ENCODE data around the gene STAG2. TPM values are rescaled to one million over a fixed set of nuclear protein-coding genes. Genes with fewer than 3 reads are reported as not detected.

STAG2 gene
- total and polyA plus RNA-seq, 8 donors, result 47.8 to 142 (median 114) TPM

DNA sequence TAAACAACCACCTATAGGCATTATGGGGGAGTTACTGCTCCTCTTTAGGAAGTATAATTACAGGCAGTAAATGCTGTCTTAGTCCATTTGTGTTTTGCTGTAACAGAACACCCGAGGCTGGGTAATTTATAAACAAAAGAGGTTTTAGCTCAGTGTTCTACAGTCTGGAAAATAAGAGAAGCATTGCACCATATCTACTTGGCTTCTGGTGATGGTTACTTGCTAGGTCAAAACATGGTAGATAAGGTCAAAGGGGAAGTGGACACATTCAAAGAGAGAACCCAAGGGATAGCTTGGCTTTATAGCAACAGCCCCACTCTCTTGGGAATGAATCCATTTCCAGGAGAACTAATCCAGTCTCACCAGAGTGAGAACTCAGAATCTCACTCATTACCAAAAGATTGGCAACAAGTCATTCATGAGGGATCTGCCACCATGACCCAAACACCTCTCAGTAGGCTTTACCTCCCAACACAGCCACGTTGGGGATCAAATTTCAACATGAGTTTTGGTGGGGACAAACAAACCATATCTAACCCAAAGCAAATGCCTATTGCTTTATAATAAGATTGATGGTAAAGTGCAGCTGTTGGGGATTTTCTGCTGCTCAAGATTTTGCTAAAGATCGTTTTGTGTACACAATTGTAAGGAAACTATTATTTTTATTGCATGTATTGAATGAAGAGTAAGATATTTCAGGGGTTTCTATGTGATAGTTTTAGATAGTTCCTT lies 32.6 kb downstream of the STAG2 start:
- Histone ChIP-seq H3K9me3 (no peaks in the 10 kb centered on the region), H3K36me3 (no peaks in the 10 kb centered on the region), H3K4me3 (no peak overlapping the region), H3K27me3 (no peaks in the 10 kb centered on the region), H3K4me1 (peaks cover 2 to 31% of the 10 kb centered on the region in 2 donors), H3K27ac (peak overlapping the region in 1 of 2 donors; percentile 37)
- TF ChIP-seq, protein P1, sequence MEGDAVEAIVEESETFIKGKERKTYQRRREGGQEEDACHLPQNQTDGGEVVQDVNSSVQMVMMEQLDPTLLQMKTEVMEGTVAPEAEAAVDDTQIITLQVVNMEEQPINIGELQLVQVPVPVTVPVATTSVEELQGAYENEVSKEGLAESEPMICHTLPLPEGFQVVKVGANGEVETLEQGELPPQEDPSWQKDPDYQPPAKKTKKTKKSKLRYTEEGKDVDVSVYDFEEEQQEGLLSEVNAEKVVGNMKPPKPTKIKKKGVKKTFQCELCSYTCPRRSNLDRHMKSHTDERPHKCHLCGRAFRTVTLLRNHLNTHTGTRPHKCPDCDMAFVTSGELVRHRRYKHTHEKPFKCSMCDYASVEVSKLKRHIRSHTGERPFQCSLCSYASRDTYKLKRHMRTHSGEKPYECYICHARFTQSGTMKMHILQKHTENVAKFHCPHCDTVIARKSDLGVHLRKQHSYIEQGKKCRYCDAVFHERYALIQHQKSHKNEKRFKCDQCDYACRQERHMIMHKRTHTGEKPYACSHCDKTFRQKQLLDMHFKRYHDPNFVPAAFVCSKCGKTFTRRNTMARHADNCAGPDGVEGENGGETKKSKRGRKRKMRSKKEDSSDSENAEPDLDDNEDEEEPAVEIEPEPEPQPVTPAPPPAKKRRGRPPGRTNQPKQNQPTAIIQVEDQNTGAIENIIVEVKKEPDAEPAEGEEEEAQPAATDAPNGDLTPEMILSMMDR (IDR thresholded peaks at IDR 0.05), result no peak
- ATAC-seq, result no peak
- DNase-seq, result no peak
- intact Hi-C loops (cut with DNase I), result no loop called here

DNA sequence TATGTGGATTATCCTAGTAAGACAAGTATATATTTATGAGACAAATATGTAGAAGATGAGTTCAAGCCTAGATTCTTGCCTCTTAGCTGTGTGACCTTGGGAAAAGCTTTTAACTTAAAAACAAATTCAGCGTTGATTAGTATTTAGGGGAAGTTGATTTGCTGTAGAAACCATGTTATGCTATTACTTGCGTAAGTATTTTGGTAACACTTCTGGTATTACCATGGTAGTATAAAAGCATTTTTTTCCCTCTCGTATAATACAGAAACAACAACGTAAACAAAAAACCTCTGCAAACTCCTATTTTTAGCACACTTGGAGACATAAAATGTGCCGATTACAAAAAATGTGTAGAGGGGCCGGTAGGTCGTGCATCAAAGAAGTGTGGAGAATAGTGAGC lies 33.2 kb downstream of the STAG2 start:
- peak overlapping the region in 1 of 2 donors; percentile 37 for H3K27ac ChIP-seq
- intact Hi-C loops (cut with DNase I), result no loop called here

DNA sequence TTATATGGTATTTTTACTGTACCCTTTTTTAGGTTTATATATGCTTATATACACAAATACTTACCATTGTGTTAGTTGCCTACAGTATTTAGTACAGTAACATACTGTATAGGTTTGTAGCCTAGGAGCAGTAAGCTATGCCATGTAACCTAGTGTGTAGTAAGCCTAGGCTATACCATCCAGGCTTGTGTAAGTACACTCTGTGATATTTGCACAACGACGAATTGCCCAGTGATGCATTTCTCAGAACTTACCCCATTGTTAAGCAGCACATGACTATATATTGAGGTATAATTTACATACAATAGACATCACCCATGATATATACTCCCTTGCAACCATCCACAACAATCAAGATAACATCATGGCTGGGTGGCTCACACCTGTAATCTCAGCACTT lies 40.1 kb downstream of the STAG2 start:
- H3K4me3 ChIP-seq, result no peak overlapping the region
- no peak overlapping the region for H3K27ac ChIP-seq
- intact Hi-C loops (cut with DNase I), result no loop called here
- no peaks in the 10 kb centered on the region for H3K9me3 ChIP-seq
- H3K4me1 ChIP-seq, result no peaks in the 10 kb centered on the region
- no peaks in the 10 kb centered on the region for H3K36me3 ChIP-seq
- DNase-seq (no peak), ATAC-seq (no peak)
- TF ChIP-seq, protein P1 (IDR thresholded peaks at IDR 0.05), result no peak
- H3K27me3 ChIP-seq, result no peaks in the 10 kb centered on the region

More for the DNA sequence above, 33.2 kb downstream of the STAG2 start:
- Histone ChIP-seq H3K36me3 (no peaks in the 10 kb centered on the region), H3K4me3 (no peak overlapping the region), H3K27me3 (no peaks in the 10 kb centered on the region), H3K4me1 (peaks cover 2 to 31% of the 10 kb centered on the region in 2 donors), H3K9me3 (no peaks in the 10 kb centered on the region)
- DNase-seq (no peak), ATAC-seq (no peak)
- TF ChIP-seq, protein P1 (IDR thresholded peaks at IDR 0.05), result no peak

DNA sequence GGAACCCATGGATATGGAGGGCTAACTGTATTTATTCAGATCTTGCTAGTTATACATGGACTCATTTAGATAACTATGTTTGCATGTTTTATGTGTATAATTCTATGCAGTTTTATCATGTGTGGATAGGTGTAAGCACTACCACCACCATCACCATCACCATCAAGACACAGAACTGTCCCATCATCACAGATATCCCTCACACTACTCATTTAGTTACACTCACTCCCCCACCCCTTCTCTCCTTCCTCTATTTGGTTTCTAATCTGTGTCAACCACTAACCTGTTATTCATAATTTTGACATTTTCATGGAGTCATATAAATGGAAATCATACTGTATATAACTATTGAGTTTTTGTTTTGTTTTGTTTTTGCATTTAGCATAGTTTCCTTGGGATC lies 43.7 kb downstream of the STAG2 start:
- no peak for ATAC-seq
- no peaks in the 10 kb centered on the region for H3K9me3 ChIP-seq
- intact Hi-C loops (cut with DNase I), result no loop called here
- TF ChIP-seq, protein P1 (IDR thresholded peaks at IDR 0.05), result no peak
- peaks cover 0 to 8% of the 10 kb centered on the region in 2 donors for H3K4me1 ChIP-seq
- H3K36me3 ChIP-seq, result no peaks in the 10 kb centered on the region
- no peak for DNase-seq
- H3K27me3 ChIP-seq, result no peaks in the 10 kb centered on the region
- H3K4me3 ChIP-seq, result no peak overlapping the region
- no peak overlapping the region for H3K27ac ChIP-seq

DNA sequence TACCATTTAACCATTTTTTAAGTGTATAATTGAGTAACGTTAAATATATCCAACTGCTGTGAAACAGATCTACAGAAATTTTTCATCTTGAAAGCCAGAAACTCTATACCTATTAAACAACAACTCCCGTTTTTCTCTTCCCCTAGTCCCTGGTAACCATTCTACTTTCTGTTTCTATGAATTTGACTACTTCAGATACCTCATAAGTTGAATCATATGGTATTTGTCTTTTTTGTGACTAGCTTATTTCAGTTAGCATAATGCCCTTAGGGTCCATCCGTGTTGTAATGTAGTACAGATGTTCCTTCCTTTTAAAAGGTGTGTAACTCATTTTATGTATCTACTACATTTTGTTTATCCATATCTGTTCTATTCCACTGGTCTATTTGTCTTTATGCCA lies 48.7 kb downstream of the STAG2 start:
- intact Hi-C loops (cut with DNase I), result no loop called here
- Histone ChIP-seq H3K4me3 (no peak overlapping the region), H3K27ac (no peak overlapping the region), H3K4me1 (peaks cover 0 to 21% of the 10 kb centered on the region in 2 donors), H3K9me3 (no peaks in the 10 kb centered on the region), H3K36me3 (no peaks in the 10 kb centered on the region), H3K27me3 (no peaks in the 10 kb centered on the region)
- DNase-seq (no peak), ATAC-seq (no peak)
- TF ChIP-seq, protein P1 (IDR thresholded peaks at IDR 0.05), result no peak

Data from left lung (tissue), 10 donors.